Karpas-422 (cell line): ENCODE data around the gene PCNT. TPM values are rescaled to one million over a fixed set of nuclear protein-coding genes. Genes with fewer than 3 reads are reported as not detected.
A peak's percentile ranks its signal among the peaks of the same experiment; 100 is the strongest.

Experiments used
- DNase-seq: peaks from one replicate; pipeline ENCODE4 v3.0.0-alpha.2; 2015
- H2AFZ ChIP-seq: fragments of 200-600 bp; sonication (generic); 2 replicates; pipeline ENCODE4 v1.6.1; 2014; ENCODE audit warnings: antibody characterized with exemption, low read length, mixed read lengths
- H3K27ac ChIP-seq: fragments of 200-600 bp; sonication (generic); 2 replicates; pipeline ENCODE4 v1.5.1; 2014; ENCODE audit warnings: mild to moderate bottlenecking, low read length, moderate library complexity
- H3K27me3 ChIP-seq: fragments of 200-600 bp; sonication (generic); 2 replicates; pipeline ENCODE4 v1.6.1; 2014; ENCODE audit warnings: low read length, mixed read lengths
- H3K36me3 ChIP-seq: fragments of 200-600 bp; sonication (generic); 2 replicates; pipeline ENCODE4 v1.6.1; 2014; ENCODE audit warnings: low read length, mixed read lengths; ENCODE audit not compliant: insufficient read depth
- H3K4me1 ChIP-seq: fragments of 200-600 bp; sonication (generic); 2 replicates; pipeline ENCODE4 v1.6.1; 2014; ENCODE audit warnings: mild to moderate bottlenecking, low read length, mixed read lengths
- H3K4me2 ChIP-seq: fragments of 200-600 bp; sonication (generic); 2 replicates; pipeline ENCODE4 v1.6.1; 2014; ENCODE audit warnings: low read length, low read depth, mild to moderate bottlenecking; ENCODE audit not compliant: poor library complexity, severe bottlenecking
- H3K4me3 ChIP-seq: fragments of 200-600 bp; sonication (generic); 2 replicates; pipeline ENCODE4 v1.5.1; 2014; ENCODE audit warnings: mild to moderate bottlenecking, antibody characterized with exemption, low read length, mixed read lengths
- H3K79me2 ChIP-seq: fragments of 200-600 bp; sonication (generic); 2 replicates; pipeline ENCODE4 v1.6.1; 2014; ENCODE audit warnings: mild to moderate bottlenecking, low read length, mixed read lengths
- H3K9ac ChIP-seq: fragments of 200-600 bp; sonication (generic); 2 replicates; pipeline ENCODE4 v1.6.0; 2014; ENCODE audit warnings: low read length
- H3K9me2 ChIP-seq: fragments of 200-600 bp; sonication (generic), shearing (Covaris generic); replicated peaks from 2 replicates; pipeline ENCODE4 v1.6.0; 2014; ENCODE audit warnings: mild to moderate bottlenecking, low read length, moderate library complexity; ENCODE audit not compliant: insufficient read depth
- H3K9me3 ChIP-seq: fragments of 300-700, 200-600 bp; sonication (generic); 2 replicates; pipeline ENCODE4 v1.6.1; 2014; ENCODE audit warnings: low read length, mixed read lengths
- H4K20me1 ChIP-seq: fragments of 200-600 bp; sonication (generic); 2 replicates; pipeline ENCODE4 v1.6.1; 2014; ENCODE audit warnings: mild to moderate bottlenecking, antibody characterized with exemption, low read length, low read depth; ENCODE audit not compliant: insufficient read depth
- total RNA-seq: library from RNA; depleted of rRNA; stranded (reverse); fragments of >200 nt; shearing (Covaris generic); gene quantifications from 2 replicates; pipeline ENCODE4 v1.2.3, GENCODE V29; 2014; ENCODE audit warnings: low replicate concordance; rRNA removed

Gene PCNT
- total RNA-seq: 31.5 and 31.7 TPM in 2 replicates

GRCh38 chr21:46323710-46324389, at the start of gene PCNT, which contains the start of gene C21orf58:
Gene PCNT, plus strand, starts transcription at chr21:46324156. Its CDS starts 73 bp downstream, at chr21:46324229.
Gene C21orf58, minus strand, starts transcription at chr21:46323870. Its CDS starts 1,132 bp downstream, at chr21:46322738.
- Histone ChIP-seq H3K36me3 (peaks cover 8% of the 10 kb centered on the region; the same call in 1 of the 2 replicates), H3K4me1 (peaks cover 36% of the 10 kb centered on the region), H4K20me1 (no peaks in the 10 kb centered on the region), H3K79me2 (peaks cover 71% of the 10 kb centered on the region), H3K9me2 (no peaks in the 10 kb centered on the region), H2AFZ (peak within 1 kb of the TSS; percentile 24), H3K9ac (peak within 1 kb of the TSS; percentile 99), H3K27me3 (no peaks in the 10 kb centered on the region), H3K9me3 (no peaks in the 10 kb centered on the region), H3K27ac (peak within 1 kb of the TSS; percentile 91), H3K4me3 (peak within 1 kb of the TSS; percentile 98), H3K4me2 (peak within 1 kb of the TSS; percentile 96)
- DNase-seq: peak; percentile 99

- Histone ChIP-seq H3K79me2 (peaks cover 22% of the 10 kb centered on the region), H4K20me1 (0 out of 2 replicates have a peak, but pooled peaks cover 3% of the 10 kb centered on the region), H3K36me3 (peaks cover 45% of the 10 kb centered on the region), H3K9me2 (no peaks in the 10 kb centered on the region), H3K27me3 (no peaks in the 10 kb centered on the region), H3K27ac (no peak overlapping the region), H3K4me2 (no peak overlapping the region), H3K4me3 (no peak overlapping the region), H3K9ac (no peak overlapping the region), H3K9me3 (no peaks in the 10 kb centered on the region), H2AFZ (no peak overlapping the region), H3K4me1 (no peaks in the 10 kb centered on the region)
- DNase-seq: no peak
Measured at GRCh38 chr21:46274797-46275390, 49.1 kb upstream of the PCNT start.

GRCh38 chr21:46284077-46284644, 39.8 kb upstream of the PCNT start:
- H3K27ac ChIP-seq: peak overlapping the region; percentile 97

GRCh38 chr21:46284733-46285132, 39.2 kb upstream of the PCNT start:
- no peak overlapping the region for H2AFZ ChIP-seq
- peaks cover 64% of the 10 kb centered on the region for H3K79me2 ChIP-seq
- H3K27me3 ChIP-seq: no peaks in the 10 kb centered on the region
- H3K36me3 ChIP-seq: peaks cover 26% of the 10 kb centered on the region; the same call in 1 of the 2 replicates
- no peaks in the 10 kb centered on the region for H3K9me2 ChIP-seq
- H3K4me3 ChIP-seq: peak overlapping the region; percentile 97
- peak overlapping the region; percentile 97 for H3K27ac ChIP-seq
- peak overlapping the region; percentile 96 for H3K9ac ChIP-seq
- H4K20me1 ChIP-seq: 0 out of 2 replicates have a peak, but pooled peaks cover 3% of the 10 kb centered on the region
- DNase-seq: no peak
- no peaks in the 10 kb centered on the region for H3K9me3 ChIP-seq
- peak overlapping the region; percentile 69 for H3K4me2 ChIP-seq
- peaks cover 40% of the 10 kb centered on the region for H3K4me1 ChIP-seq

More at GRCh38 chr21:46284077-46284644, 39.8 kb upstream of the PCNT start:
- Histone ChIP-seq H3K79me2 (peaks cover 67% of the 10 kb centered on the region), H3K4me1 (peaks cover 38% of the 10 kb centered on the region), H3K9me2 (no peaks in the 10 kb centered on the region), H3K27me3 (no peaks in the 10 kb centered on the region), H4K20me1 (0 out of 2 replicates have a peak, but pooled peaks cover 3% of the 10 kb centered on the region), H3K4me3 (peak overlapping the region; percentile 97), H3K9ac (peak overlapping the region; percentile 96), H3K36me3 (peaks cover 32% of the 10 kb centered on the region; the same call in 1 of the 2 replicates), H2AFZ (no peak overlapping the region), H3K9me3 (no peaks in the 10 kb centered on the region), H3K4me2 (peak overlapping the region; percentile 69)
- no peak for DNase-seq

- H4K20me1 ChIP-seq: 0 out of 2 replicates have a peak, but pooled peaks cover 3% of the 10 kb centered on the region
- H3K9me3 ChIP-seq: no peaks in the 10 kb centered on the region
- H3K36me3 ChIP-seq: peaks cover 23% of the 10 kb centered on the region; the same call in 1 of the 2 replicates
- H2AFZ ChIP-seq: no peak within 1 kb of the TSS; the same call in 1 of the 2 replicates
- H3K79me2 ChIP-seq: peaks cover 66% of the 10 kb centered on the region
- H3K4me2 ChIP-seq: peak within 1 kb of the TSS; percentile 69
- H3K27ac ChIP-seq: peak within 1 kb of the TSS; percentile 97
- DNase-seq: peak; percentile 51
- no peaks in the 10 kb centered on the region for H3K9me2 ChIP-seq
- H3K4me1 ChIP-seq: peaks cover 45% of the 10 kb centered on the region
- peak within 1 kb of the TSS; percentile 97 for H3K4me3 ChIP-seq
- peak within 1 kb of the TSS; percentile 96 for H3K9ac ChIP-seq
- H3K27me3 ChIP-seq: no peaks in the 10 kb centered on the region
Measured at GRCh38 chr21:46285206-46285661, 38.7 kb upstream of the PCNT start, which contains the start of gene MCM3AP. Gene MCM3AP, minus strand, starts transcription at chr21:46285611. Its CDS starts 325 bp downstream, at chr21:46285286.

GRCh38 chr21:46285761-46286647, 38.0 kb upstream of the PCNT start, which contains the start of gene YBEY:
Gene YBEY, plus strand, starts transcription at chr21:46286342. Its CDS starts 572 bp downstream, at chr21:46286914.
- Histone ChIP-seq H3K4me2 (peak within 1 kb of the TSS; percentile 69), H3K27me3 (no peaks in the 10 kb centered on the region), H2AFZ (peak within 1 kb of the TSS; percentile 52; the same call in 1 of the 2 replicates), H3K9me2 (no peaks in the 10 kb centered on the region), H3K4me3 (peak within 1 kb of the TSS; percentile 97), H3K36me3 (peaks cover 23% of the 10 kb centered on the region; the same call in 1 of the 2 replicates), H3K27ac (peak within 1 kb of the TSS; percentile 97), H3K79me2 (peaks cover 61% of the 10 kb centered on the region), H3K9ac (peak within 1 kb of the TSS; percentile 96), H4K20me1 (0 out of 2 replicates have a peak, but pooled peaks cover 3% of the 10 kb centered on the region), H3K9me3 (no peaks in the 10 kb centered on the region), H3K4me1 (peaks cover 53% of the 10 kb centered on the region)
- peak; percentile 96 for DNase-seq

- Histone ChIP-seq H2AFZ (peak overlapping the region; percentile 52; the same call in 1 of the 2 replicates), H3K9ac (peak overlapping the region; percentile 96), H3K4me1 (peaks cover 59% of the 10 kb centered on the region), H3K36me3 (peaks cover 28% of the 10 kb centered on the region), H3K4me3 (peak overlapping the region; percentile 97), H4K20me1 (0 out of 2 replicates have a peak, but pooled peaks cover 3% of the 10 kb centered on the region), H3K9me3 (peaks cover 1% of the 10 kb centered on the region; the same call in 1 of the 2 replicates), H3K9me2 (no peaks in the 10 kb centered on the region), H3K27ac (peak overlapping the region; percentile 97), H3K79me2 (peaks cover 59% of the 10 kb centered on the region), H3K27me3 (no peaks in the 10 kb centered on the region), H3K4me2 (peak overlapping the region; percentile 69)
- DNase-seq: no peak
Measured at GRCh38 chr21:46286648-46287002, 37.3 kb upstream of the PCNT start.
